Upper lobe of right lung (tissue), 1 donor: ENCODE data around the gene ARRB2. TPM values are rescaled to one million over a fixed set of nuclear protein-coding genes. Genes with fewer than 3 reads are reported as not detected.

Experiments used
- ATAC-seq: fragments of 200-7000 bp; cut with Tn5 transposase; one replicate; pipeline ENCODE4 v1.9.1; 2020; ENCODE audit warnings: mild to moderate bottlenecking, moderate library complexity
- DNase-seq: peaks from one replicate; pipeline ENCODE4 v3.0.0-alpha.2; 2020
- H3K27ac ChIP-seq: fragments of 200-600 bp; one replicate; pipeline ENCODE4 v1.8.0; 2022
- H3K27me3 ChIP-seq: fragments of 200-600 bp; one replicate; pipeline ENCODE4 v1.8.0; 2022; ENCODE audit warnings: mild to moderate bottlenecking
- H3K36me3 ChIP-seq: fragments of 200-600 bp; one replicate; pipeline ENCODE4 v1.8.0; 2022
- H3K4me1 ChIP-seq: fragments of 200-600 bp; one replicate; pipeline ENCODE4 v1.8.0; 2022
- H3K4me3 ChIP-seq: fragments of 200-600 bp; one replicate; pipeline ENCODE4 v1.8.0; 2022; ENCODE audit warnings: mild to moderate bottlenecking
- H3K9me3 ChIP-seq: fragments of 200-600 bp; one replicate; pipeline ENCODE4 v1.8.0; 2022
- CTCF ChIP-seq: fragments of 200-600 bp; IDR thresholded peaks from one replicate; pipeline ENCODE4 v1.8.0; 2022; ENCODE audit warnings: antibody characterized with exemption
- intact Hi-C: fragments of 100-400 bp; cut with DNase I; formaldehyde crosslinking; loops from one replicate; pipeline ENCODE4 v1.11.0; 2022
- total RNA-seq: library from RNA; stranded (reverse); fragmentation: NEBNext Ultra II Directional; extraction: Animal tissue kit (Norgen Biotek cat#: 25700); gene quantifications from one replicate; pipeline ENCODE4 v1.2.1, GENCODE V29; 2021
- donor health status: DM: no; HTN: yes; CAD: no; lungs with severe emphysema.

Gene ARRB2
- total RNA-seq, 1 donor from 2014 or later: 131 TPM

DNA sequence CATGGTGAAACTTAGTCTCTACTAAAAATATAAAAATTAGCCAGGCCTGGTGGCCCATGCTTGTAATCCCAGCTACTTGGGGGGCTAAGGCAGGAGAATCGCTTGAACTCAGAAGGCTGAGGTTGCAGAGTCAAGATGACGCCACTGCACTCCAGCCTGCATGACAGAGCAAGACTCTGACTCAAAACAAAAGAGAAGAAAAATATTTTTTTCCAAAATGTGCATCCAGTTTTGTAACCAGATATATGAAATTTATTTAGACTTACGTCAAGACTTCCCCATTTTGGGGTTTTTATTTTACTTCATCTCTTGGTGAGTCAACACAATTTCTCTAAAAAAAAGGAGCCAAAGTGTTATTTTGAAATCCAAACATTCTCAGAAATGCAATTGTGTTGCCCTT is 55.8 kb downstream of the ARRB2 start:
- Histone ChIP-seq H3K9me3 (no peaks in the 10 kb centered on the region), H3K36me3 (no peaks in the 10 kb centered on the region), H3K27ac (peak overlapping the region; percentile 47), H3K4me1 (no peaks in the 10 kb centered on the region), H3K27me3 (no peaks in the 10 kb centered on the region), H3K4me3 (no peak overlapping the region)
- ATAC-seq (peak; percentile 51), DNase-seq (no peak)
- no peak for TF ChIP-seq CTCF
- intact Hi-C loops: no loop called here

DNA sequence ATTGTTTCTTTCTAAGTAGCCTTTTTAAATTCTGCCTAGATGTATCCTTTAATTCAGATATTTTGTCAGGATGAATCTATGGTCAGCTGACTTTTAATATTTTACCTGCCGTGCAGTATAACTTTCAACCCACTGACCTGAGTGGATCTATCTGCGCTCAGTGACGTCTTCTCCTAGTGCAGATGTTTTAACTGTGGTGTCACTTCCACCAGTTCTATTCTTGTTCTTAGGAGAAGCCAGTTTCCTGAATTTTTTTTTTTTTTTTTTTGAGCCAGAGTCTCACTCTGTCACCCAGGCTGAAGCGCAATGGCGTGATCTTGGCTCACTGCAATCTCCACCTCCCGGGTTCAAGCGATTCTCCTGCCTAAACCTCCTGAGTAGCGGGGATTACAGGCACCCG is 56.3 kb downstream of the ARRB2 start:
- Histone ChIP-seq H3K4me3 (no peak overlapping the region), H3K9me3 (no peaks in the 10 kb centered on the region), H3K4me1 (no peaks in the 10 kb centered on the region), H3K27me3 (no peaks in the 10 kb centered on the region), H3K36me3 (no peaks in the 10 kb centered on the region), H3K27ac (no peak overlapping the region)
- no peak for DNase-seq
- intact Hi-C loops: no loop called here
- TF ChIP-seq CTCF: no peak
- ATAC-seq: no peak

- H3K27ac ChIP-seq: peak overlapping the region; percentile 51
- no peak for DNase-seq
- H3K9me3 ChIP-seq: no peaks in the 10 kb centered on the region
- H3K4me3 ChIP-seq: no peak overlapping the region
- intact Hi-C loops: no loop called here
- peak; percentile 64 for ATAC-seq
- no peaks in the 10 kb centered on the region for H3K27me3 ChIP-seq
- TF ChIP-seq CTCF: no peak
- no peaks in the 10 kb centered on the region for H3K4me1 ChIP-seq
- H3K36me3 ChIP-seq: no peaks in the 10 kb centered on the region
Measured at GRCh38 chr17:4768298-4768697, 57.9 kb downstream of the ARRB2 start.

DNA sequence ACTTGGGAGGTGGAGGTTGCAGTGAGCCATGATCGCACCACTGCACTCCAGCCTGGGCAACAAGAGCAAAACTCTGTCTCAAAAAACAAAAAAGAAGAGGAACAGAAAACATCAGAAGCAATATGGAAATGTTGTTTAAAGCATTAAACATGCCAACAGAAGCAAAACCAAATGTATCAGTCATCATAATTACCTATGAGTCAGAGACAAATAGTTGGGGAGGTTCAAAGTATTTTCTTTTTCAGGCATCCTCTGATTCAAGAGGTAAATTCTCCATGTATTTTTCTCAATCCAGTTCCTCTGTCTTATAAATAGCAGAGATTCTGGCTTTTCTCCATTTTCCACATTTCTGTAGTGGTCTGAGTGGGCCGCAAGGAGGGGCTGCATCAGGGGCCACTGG is 59.2 kb downstream of the ARRB2 start:
- no peak for ATAC-seq
- no peak for DNase-seq
- H3K36me3 ChIP-seq: no peaks in the 10 kb centered on the region
- no peaks in the 10 kb centered on the region for H3K9me3 ChIP-seq
- H3K4me1 ChIP-seq: no peaks in the 10 kb centered on the region
- H3K4me3 ChIP-seq: no peak overlapping the region
- no peaks in the 10 kb centered on the region for H3K27me3 ChIP-seq
- H3K27ac ChIP-seq: no peak overlapping the region
- TF ChIP-seq CTCF: no peak
- intact Hi-C loops: no loop called here

Other genes starting within 250 kb of the ARRB2 start
- 67.0 TPM for gene SPNS2, start 211.8 kb upstream of the ARRB2 start, total RNA-seq
- 46.7 TPM for gene MYBBP1A, start 155.2 kb upstream of the ARRB2 start, total RNA-seq
- gene GGT6, start 150.1 kb upstream of the ARRB2 start, total RNA-seq: 5.6 TPM
- gene SMTNL2, start 126.1 kb upstream of the ARRB2 start, total RNA-seq: 2.7 TPM
- 1.7 TPM for gene ALOX15, start 69.0 kb upstream of the ARRB2 start, total RNA-seq
- gene PELP1, start 6.5 kb upstream of the ARRB2 start, total RNA-seq: 39.0 TPM
- gene MED11, start 20.8 kb downstream of the ARRB2 start, total RNA-seq: 23.2 TPM
- 9.6 TPM for gene ZMYND15, start 29.2 kb downstream of the ARRB2 start, total RNA-seq
- 169 TPM for gene CXCL16, start 29.3 kb downstream of the ARRB2 start, total RNA-seq
- not detected for gene TM4SF5, start 61.3 kb downstream of the ARRB2 start, total RNA-seq
- gene VMO1, start 75.7 kb downstream of the ARRB2 start, total RNA-seq: 5.6 TPM
- not detected for gene GLTPD2, start 78.3 kb downstream of the ARRB2 start, total RNA-seq
- 91.0 TPM for gene PSMB6, start 85.5 kb downstream of the ARRB2 start, total RNA-seq
- 33.4 TPM for gene PLD2, start 96.5 kb downstream of the ARRB2 start, total RNA-seq
- gene MINK1, start 122.7 kb downstream of the ARRB2 start, total RNA-seq: 121 TPM
- gene C17orf107, start 188.9 kb downstream of the ARRB2 start, total RNA-seq: 2.7 TPM
- 0.98 TPM for gene CHRNE, start 192.5 kb downstream of the ARRB2 start, total RNA-seq
- 0.55 TPM for gene GP1BA, start 221.6 kb downstream of the ARRB2 start, total RNA-seq
- 55.0 TPM for gene SLC25A11, start 229.4 kb downstream of the ARRB2 start, total RNA-seq
- gene RNF167, start 229.6 kb downstream of the ARRB2 start, total RNA-seq: 92.9 TPM
- gene PFN1, start 237.9 kb downstream of the ARRB2 start, total RNA-seq: 457 TPM
- 8.6 TPM for gene ENO3, start 240.5 kb downstream of the ARRB2 start, total RNA-seq